LNCaP clone FGC (cell line): ENCODE results near the gene RNPS1.

Experiments used
- DNase-seq: peaks from one replicate; pipeline ENCODE4 v3.0.0-alpha.2; 2011; ENCODE audit warnings: low read depth
- H3K4me3 ChIP-seq: 2 replicates; pipeline ENCODE4 v1.5.1; 2011; ENCODE audit warnings: mild to moderate bottlenecking, low read depth, low read length, control low read depth
- CTCF ChIP-seq: IDR thresholded peaks from 2 replicates; pipeline ENCODE4 v1.5.1; 2012; ENCODE audit warnings: mild to moderate bottlenecking; ENCODE audit not compliant: control insufficient read depth, insufficient read depth; ENCODE audit errors: extremely low read depth

RNPS1 gene

GRCh38 chr16:2223221-2223941 is 44.5 kb downstream of the RNPS1 start, which contains the start of gene E4F1:
TSS of gene E4F1 (plus strand) at chr16:2223591. CDS start at chr16:2223614, 23 bp downstream.
- no peak for TF ChIP-seq CTCF
- peak within 1 kb of the TSS; percentile 72 for H3K4me3 ChIP-seq
- peak; percentile 98 for DNase-seq

DNA sequence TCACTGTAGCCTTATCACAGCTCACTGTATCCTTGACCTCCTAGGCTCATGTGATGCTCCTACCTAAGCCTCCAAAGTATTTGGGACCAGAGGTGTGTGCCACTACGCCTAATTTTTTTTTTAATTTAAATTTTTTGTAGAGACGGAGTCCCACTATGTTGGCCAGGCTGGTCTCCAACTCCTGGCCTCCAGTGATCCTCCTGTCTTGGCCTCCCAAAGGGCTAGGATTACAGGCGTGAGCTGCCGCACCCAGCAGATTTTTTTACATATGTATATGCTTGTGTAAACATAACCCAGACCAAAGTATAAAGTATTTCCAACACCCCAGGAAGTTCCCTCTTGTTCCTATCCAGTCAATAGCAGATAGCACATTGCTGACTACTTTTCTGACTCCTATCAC is 51.6 kb downstream of the RNPS1 start:
- DNase-seq, result no peak
- H3K4me3 ChIP-seq, result no peak overlapping the region
- TF ChIP-seq CTCF, result no peak

DNA sequence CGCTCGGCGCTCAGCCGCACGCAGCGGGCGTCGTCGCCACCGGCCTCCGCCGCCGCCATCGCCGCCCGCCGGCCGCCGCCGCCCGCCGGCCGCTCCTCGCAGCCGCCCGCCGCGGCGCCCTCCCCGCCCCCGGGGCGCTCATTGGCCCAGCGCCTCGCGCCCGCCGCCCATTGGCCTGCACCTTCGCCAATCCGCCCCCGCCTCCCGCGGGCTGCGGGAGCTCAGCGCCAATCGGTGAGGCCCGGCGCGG is 53.3 kb downstream of the RNPS1 start, which contains the start of gene PGP:
Gene PGP, minus strand, starts transcription at position 122 of the 250 bp plus-strand sequence. Its CDS starts 63 bp downstream, at position 59.
- no peak for TF ChIP-seq CTCF
- peak within 1 kb of the TSS; percentile 71 for H3K4me3 ChIP-seq
- DNase-seq, result no peak

DNA sequence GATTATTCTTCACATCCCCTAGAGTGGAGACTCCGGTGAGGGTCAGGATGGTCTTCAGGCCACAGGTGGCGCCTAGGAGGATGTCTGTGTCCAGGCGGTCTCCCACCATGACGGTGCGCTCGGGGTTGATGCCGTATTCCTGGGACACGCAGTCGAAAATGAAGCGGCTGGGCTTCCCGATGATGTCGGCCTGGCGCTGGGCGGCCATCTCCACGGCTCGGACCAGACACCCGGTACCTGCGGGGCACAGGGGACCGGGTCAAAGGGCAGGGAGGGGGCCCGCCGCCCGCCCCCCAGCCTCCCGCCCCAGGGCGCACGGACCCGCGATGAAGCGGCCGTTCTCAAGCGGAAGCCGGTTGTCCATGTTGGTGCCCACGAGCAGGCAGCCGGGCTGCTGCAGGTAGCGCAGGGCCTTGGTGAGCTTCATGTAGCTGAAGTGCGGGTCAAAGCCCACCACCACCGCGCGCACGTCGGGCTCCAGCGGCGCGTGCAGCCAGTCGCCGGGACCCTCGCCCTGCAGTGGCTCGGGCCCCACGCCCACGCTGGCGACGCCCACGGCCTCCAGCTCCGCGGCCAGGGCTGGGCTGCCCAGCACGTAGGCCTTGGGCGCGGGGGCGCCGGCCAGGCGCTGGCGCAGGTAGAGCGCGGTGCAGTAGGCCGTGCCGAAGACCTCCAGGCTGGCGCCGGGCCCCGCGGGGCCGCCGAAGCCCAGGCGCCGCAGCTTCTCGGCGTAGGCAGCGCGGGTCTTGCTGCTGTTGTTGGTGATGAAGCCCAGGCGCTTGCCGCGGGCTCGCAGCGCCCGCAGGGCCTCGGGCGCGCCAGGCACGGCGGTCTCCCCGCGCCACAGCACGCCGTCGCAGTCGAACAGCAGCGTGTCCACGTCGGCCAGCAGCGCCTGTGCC is 53.9 kb downstream of the RNPS1 start:
- peak overlapping the region; percentile 66 for H3K4me3 ChIP-seq
- TF ChIP-seq CTCF, result no peak
- no peak for DNase-seq

GRCh38 chr16:2212362-2213324 is 55.3 kb downstream of the RNPS1 start:
- peak; percentile 89 for DNase-seq
- no peak for TF ChIP-seq CTCF
- H3K4me3 ChIP-seq, result peak overlapping the region; percentile 66

GRCh38 chr16:2211923-2212347 is 56.0 kb downstream of the RNPS1 start:
- no peak overlapping the region for H3K4me3 ChIP-seq
- DNase-seq, result no peak
- no peak for TF ChIP-seq CTCF
